CD14-positive monocyte (primary cell): ENCODE data around the gene TCF4. TPM values are rescaled to one million over a fixed set of nuclear protein-coding genes. Genes with fewer than 3 reads are reported as not detected.

Experiments used
- DNase-seq, 3 donors: peaks; one replicate each; pipeline ENCODE4 v3.0.0-alpha.2; 2011 to 2022
- H2AFZ ChIP-seq: 2 replicates; pipeline ENCODE4 v1.6.0; 2012; ENCODE audit warnings: mild to moderate bottlenecking, low read depth, low read length, inconsistent platforms; ENCODE audit not compliant: insufficient read depth, poor library complexity, severe bottlenecking
- H3K27ac ChIP-seq, 2 donors: 1 replicate in 1 of 2; 2 replicates in 1 of 2; pipeline ENCODE4 v1.5.1; 2012 to 2013; ENCODE audit warnings: low read length in 2 of 2, control low read depth in 1 of 2, inconsistent platforms in 1 of 2, low read depth in 1 of 2, mild to moderate bottlenecking in 1 of 2
- H3K27me3 ChIP-seq, 2 donors: one replicate each; pipeline versions ENCODE4 v1.6.0 to v1.6.1; 2011 to 2013; ENCODE audit warnings: low read length in 2 of 2; ENCODE audit not compliant: control insufficient read depth in 2 of 2, insufficient read depth in 2 of 2
- H3K36me3 ChIP-seq, 2 donors: replicated peaks in 1 of 2; 1 replicate in 1 of 2; 2 replicates in 1 of 2; pipeline versions ENCODE4 v1.5.1 to v1.6.1; 2012 to 2013; ENCODE audit warnings: low read length in 2 of 2, control low read depth in 1 of 2, inconsistent platforms in 1 of 2, mild to moderate bottlenecking in 1 of 2; ENCODE audit not compliant: insufficient read depth in 2 of 2, control insufficient read depth in 1 of 2
- H3K4me1 ChIP-seq, 2 donors: 1 replicate in 1 of 2; 2 replicates in 1 of 2; pipeline versions ENCODE4 v1.5.1 to v1.6.1; 2012 to 2013; ENCODE audit warnings: low read length in 2 of 2, control low read depth in 1 of 2, inconsistent platforms in 1 of 2, mild to moderate bottlenecking in 1 of 2, moderate library complexity in 1 of 2; ENCODE audit not compliant: insufficient read depth in 2 of 2, control insufficient read depth in 1 of 2
- H3K4me2 ChIP-seq: replicated peaks from 2 replicates; pipeline ENCODE3; 2012; ENCODE audit warnings: low read length, moderate library complexity, mild to moderate bottlenecking; ENCODE audit not compliant: poor library complexity, severe bottlenecking; ENCODE audit errors: extremely low read depth
- H3K4me3 ChIP-seq, 3 experiments: fragments of 200-600 bp in 1 of 3; sonication (generic) in 1 of 3; replicated peaks in 1 of 3; 1 replicate in 2 of 3; 2 replicates in 1 of 3; pipeline ENCODE4 v1.5.1; 2011 to 2013; ENCODE audit warnings: low read length in 3 of 3, mild to moderate bottlenecking in 3 of 3, control low read depth in 2 of 3, low read depth in 2 of 3, inconsistent platforms in 1 of 3, moderate library complexity in 1 of 3
- H3K79me2 ChIP-seq: 2 replicates; pipeline ENCODE4 v1.6.0; 2012; ENCODE audit warnings: mild to moderate bottlenecking, control low read depth, inconsistent platforms, low read length, moderate library complexity; ENCODE audit not compliant: insufficient read depth
- H3K9ac ChIP-seq: 2 replicates; pipeline ENCODE4 v1.6.0; 2017; ENCODE audit warnings: low read length, mild to moderate bottlenecking; ENCODE audit not compliant: insufficient read depth, poor library complexity, severe bottlenecking
- H3K9me3 ChIP-seq, 2 donors: replicated peaks in 1 of 2; 1 replicate in 1 of 2; 2 replicates in 1 of 2; pipeline versions ENCODE4 v1.5.1 to v1.6.1; 2012 to 2013; ENCODE audit warnings: low read length in 2 of 2, control low read depth in 1 of 2; ENCODE audit not compliant: control insufficient read depth in 1 of 2, insufficient read depth in 1 of 2
- H4K20me1 ChIP-seq: 2 replicates; pipeline ENCODE4 v1.6.0; 2012; ENCODE audit warnings: mild to moderate bottlenecking, low read length, control low read depth, moderate library complexity; ENCODE audit not compliant: insufficient read depth
- H3K27ac Mint-ChIP-seq, 7 donors: one replicate each; pipeline ENCODE4 v1.8.0; 2020; ENCODE audit warnings: mild to moderate bottlenecking in 7 of 7, mixed read lengths in 7 of 7, moderate library complexity in 6 of 7, inconsistent platforms in 2 of 7
- H3K27me3 Mint-ChIP-seq, 3 donors: one replicate each; pipeline ENCODE4 v1.8.0; 2021 to 2022; ENCODE audit warnings: low read depth in 3 of 3, mild to moderate bottlenecking in 3 of 3, mixed read lengths in 3 of 3, moderate library complexity in 3 of 3, inconsistent platforms in 1 of 3
- H3K36me3 Mint-ChIP-seq, 2 donors: one replicate each; pipeline ENCODE4 v1.8.0; 2020; ENCODE audit warnings: mixed read lengths in 2 of 2, inconsistent platforms in 1 of 2, mild to moderate bottlenecking in 1 of 2
- H3K4me1 Mint-ChIP-seq: one replicate; pipeline ENCODE4 v1.8.0; 2020; ENCODE audit warnings: mild to moderate bottlenecking, mixed read lengths
- H3K4me3 Mint-ChIP-seq, 2 donors: one replicate each; pipeline ENCODE4 v1.8.0; 2020; ENCODE audit warnings: mild to moderate bottlenecking in 2 of 2, mixed read lengths in 2 of 2, moderate library complexity in 1 of 2
- H3K9me3 Mint-ChIP-seq, 7 donors: one replicate each; pipeline ENCODE4 v1.8.0; 2020 to 2022; ENCODE audit warnings: mixed read lengths in 7 of 7, mild to moderate bottlenecking in 6 of 7, moderate library complexity in 6 of 7, inconsistent platforms in 2 of 7
- WGBS: methylation state at CpG from one replicate; pipeline ENCODE4 v1.1.5; 2013; ENCODE audit warnings: missing lambda C conversion rate; ENCODE audit not compliant: insufficient coverage; 5-methylcytosine and 5-hydroxymethylcytosine counted together
- intact Hi-C, 2 donors: fragments of 100-400 bp; cut with micrococcal nuclease; formaldehyde crosslinking; loops; one replicate each; pipeline versions ENCODE4 v1.15.0 to v1.15.1; 2023
- polyA plus RNA-seq, 3 donors: library from polyadenylated mRNA; depleted of rRNA in 1 of 3; unstranded in 2 of 3; stranded (reverse) in 1 of 3; fragments of 300-500 nt in 2 of 3; fragments of >200 nt in 1 of 3; fragmentation: Illumina TruSeq in 2 of 3; gene quantifications; 1 replicate in 2 of 3; 2 replicates in 1 of 3; pipeline ENCODE4 v1.2.3, GENCODE V29; 2012 to 2021
- TF ChIP-seq, protein P1 (sequence below): fragments of 200-600 bp; IDR thresholded peaks from one replicate; pipeline ENCODE4 v1.8.0; 2022; ENCODE audit warnings: antibody characterized with exemption, mild to moderate bottlenecking

TCF4 gene
- polyA plus RNA-seq, 3 donors: 5.9 to 12.9 (median 10.7) TPM

DNA sequence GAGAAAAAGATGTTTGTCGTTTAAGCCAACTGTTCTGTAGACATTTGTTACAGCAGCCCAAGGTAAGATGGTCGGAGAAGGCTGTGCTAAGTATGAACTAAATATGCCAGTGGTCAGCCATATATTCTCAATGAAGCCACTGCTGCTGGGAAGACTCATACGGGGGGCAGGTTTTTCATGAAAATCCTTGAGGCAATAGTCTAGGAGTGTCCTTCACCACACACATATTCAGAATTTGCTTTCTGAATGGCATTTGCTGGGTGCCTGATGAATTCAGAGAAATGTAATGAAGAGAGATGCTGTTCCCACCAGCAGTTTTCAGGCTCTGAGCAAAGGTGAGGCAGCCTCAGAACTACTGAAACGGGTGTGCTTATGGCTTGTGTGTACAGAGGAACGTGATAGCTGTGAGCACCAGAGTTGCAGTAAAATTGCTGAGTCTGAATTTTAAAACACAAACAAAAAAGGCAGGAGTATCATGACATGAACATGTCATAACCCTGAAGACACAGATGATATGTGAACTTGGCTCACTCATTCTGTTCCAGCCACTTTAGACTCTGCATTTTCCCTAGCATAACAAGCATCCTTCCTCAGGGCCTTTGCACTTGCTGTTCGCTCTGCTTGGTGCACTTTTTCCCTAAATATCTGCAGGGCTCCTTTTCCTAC lies 21.3 kb upstream of the TCF4 start:
- DNase-seq: no peak
- Histone ChIP-seq H3K27ac (no peak overlapping the region), H4K20me1 (no peaks in the 10 kb centered on the region), H3K4me2 (no peak overlapping the region), H3K79me2 (no peaks in the 10 kb centered on the region), H3K36me3 (no peaks in the 10 kb centered on the region), H3K27me3 (no peaks in the 10 kb centered on the region), H3K4me1 (no peaks in the 10 kb centered on the region), H3K4me3 (no peak overlapping the region), H2AFZ (no peak overlapping the region), H3K9ac (no peak overlapping the region), H3K9me3 (peaks cover 0 to 6% of the 10 kb centered on the region in 2 donors)
- intact Hi-C loops: no loop called here
- Mint-ChIP-seq H3K9me3 (peaks cover 5 to 12% (median 7%) of the 10 kb centered on the region in 7 donors), H3K27ac (no peak overlapping the region), H3K4me1 (peaks cover 1% of the 10 kb centered on the region), H3K36me3 (no peaks in the 10 kb centered on the region), H3K4me3 (no peak overlapping the region), H3K27me3 (no peaks in the 10 kb centered on the region)
- WGBS: 90% methylated on average over 2 of the region's 6 CpGs
- TF ChIP-seq, protein P1, sequence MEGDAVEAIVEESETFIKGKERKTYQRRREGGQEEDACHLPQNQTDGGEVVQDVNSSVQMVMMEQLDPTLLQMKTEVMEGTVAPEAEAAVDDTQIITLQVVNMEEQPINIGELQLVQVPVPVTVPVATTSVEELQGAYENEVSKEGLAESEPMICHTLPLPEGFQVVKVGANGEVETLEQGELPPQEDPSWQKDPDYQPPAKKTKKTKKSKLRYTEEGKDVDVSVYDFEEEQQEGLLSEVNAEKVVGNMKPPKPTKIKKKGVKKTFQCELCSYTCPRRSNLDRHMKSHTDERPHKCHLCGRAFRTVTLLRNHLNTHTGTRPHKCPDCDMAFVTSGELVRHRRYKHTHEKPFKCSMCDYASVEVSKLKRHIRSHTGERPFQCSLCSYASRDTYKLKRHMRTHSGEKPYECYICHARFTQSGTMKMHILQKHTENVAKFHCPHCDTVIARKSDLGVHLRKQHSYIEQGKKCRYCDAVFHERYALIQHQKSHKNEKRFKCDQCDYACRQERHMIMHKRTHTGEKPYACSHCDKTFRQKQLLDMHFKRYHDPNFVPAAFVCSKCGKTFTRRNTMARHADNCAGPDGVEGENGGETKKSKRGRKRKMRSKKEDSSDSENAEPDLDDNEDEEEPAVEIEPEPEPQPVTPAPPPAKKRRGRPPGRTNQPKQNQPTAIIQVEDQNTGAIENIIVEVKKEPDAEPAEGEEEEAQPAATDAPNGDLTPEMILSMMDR: no peak

DNA sequence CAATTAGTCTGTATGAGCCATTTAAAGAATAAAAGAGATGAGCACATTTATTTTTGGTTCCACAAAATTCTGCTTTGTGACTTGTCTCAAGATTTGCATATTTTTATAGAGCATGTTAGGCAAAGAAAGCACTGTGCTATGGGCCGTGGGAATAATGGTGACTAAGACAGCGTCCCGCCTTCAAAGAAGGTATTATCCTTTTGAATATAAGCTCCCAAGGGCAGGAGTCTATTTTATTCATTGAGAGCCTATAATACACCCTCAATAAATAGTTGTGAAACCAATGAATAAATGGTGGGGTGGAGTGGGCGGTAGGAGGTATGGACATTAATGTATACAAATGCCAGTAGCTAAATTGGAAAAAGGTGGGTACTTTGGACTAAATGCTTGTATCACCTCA lies 20.5 kb upstream of the TCF4 start:
- H3K27ac ChIP-seq: no peak overlapping the region
- no peak overlapping the region for H3K9ac ChIP-seq
- Mint-ChIP-seq H3K27me3 (no peaks in the 10 kb centered on the region), H3K4me3 (no peak overlapping the region), H3K27ac (no peak overlapping the region), H3K36me3 (no peaks in the 10 kb centered on the region), H3K9me3 (peaks cover 2 to 8% (median 5%) of the 10 kb centered on the region in 7 donors), H3K4me1 (peaks cover 9% of the 10 kb centered on the region)
- H3K4me2 ChIP-seq: no peak overlapping the region
- TF ChIP-seq, protein P1: no peak
- no peak overlapping the region for H2AFZ ChIP-seq
- H3K27me3 ChIP-seq: no peaks in the 10 kb centered on the region
- no peaks in the 10 kb centered on the region for H3K36me3 ChIP-seq
- no peaks in the 10 kb centered on the region for H4K20me1 ChIP-seq
- H3K4me3 ChIP-seq: no peak overlapping the region
- intact Hi-C loops: no loop called here
- H3K9me3 ChIP-seq: peaks cover 0 to under 1% of the 10 kb centered on the region in 2 donors
- WGBS: 100% methylated on average over 1 of the region's 4 CpGs
- no peak for DNase-seq
- no peaks in the 10 kb centered on the region for H3K79me2 ChIP-seq
- H3K4me1 ChIP-seq: no peaks in the 10 kb centered on the region
